ENCODE data around the gene AFDN. TPM values are rescaled to one million over a fixed set of nuclear protein-coding genes. Genes with fewer than 3 reads are reported as not detected.

The AFDN gene
- total and polyA plus RNA-seq, 2 of the 8 experiments (the other 6 are each of a cell fraction or from before 2014, with no cell fraction given): 53.4 to 192 TPM

GRCh38 chr6:167779993-167780655, 46.6 kb upstream of the AFDN start:
- H3K79me1 ChIP-seq (ENCODE audit: low read depth, low read length): no peaks in the 10 kb centered on the region
- H3K27me3 ChIP-seq (replicated peaks in 1 of 4; ENCODE audit: control insufficient read depth in 3 of 4, extremely low read depth in 1 of 4, insufficient read depth in 3 of 4, low read length in 3 of 4): no peaks in the 10 kb centered on the region
- H4K5ac ChIP-seq (ENCODE audit: insufficient read length, low read depth, low read length): no peak overlapping the region
- no peaks in the 10 kb centered on the region for H3K23me2 ChIP-seq (ENCODE audit: low read depth, low read length)
- no peak overlapping the region for H3K23ac ChIP-seq (ENCODE audit: insufficient read length)
- H2AK5ac ChIP-seq (ENCODE audit: low read depth, low read length): no peak overlapping the region
- H3K9ac ChIP-seq (replicated peaks in 1 of 4; ENCODE audit: extremely low read depth in 1 of 4, low read depth in 3 of 4, low read length in 3 of 4): no peak overlapping the region
- H3K18ac ChIP-seq (ENCODE audit: extremely low read depth, low read length): no peak overlapping the region
- no peak overlapping the region for H2BK5ac ChIP-seq (ENCODE audit: low read depth, low read length)
- H2BK12ac ChIP-seq (ENCODE audit: low read depth, low read length): no peak overlapping the region
- H3K14ac ChIP-seq (ENCODE audit: insufficient read length): no peak overlapping the region
- H2AFZ ChIP-seq (ENCODE audit: low read length): no peak overlapping the region
- no peak overlapping the region for H3K27ac ChIP-seq (ENCODE audit: low read depth, low read length)
- H4K20me1 ChIP-seq (replicated peaks in 1 of 2; ENCODE audit: control insufficient read depth in 1 of 2, insufficient read depth in 2 of 2, low read length in 2 of 2): no peaks in the 10 kb centered on the region
- no peak overlapping the region for H2BK15ac ChIP-seq (ENCODE audit: low read length)
- H2BK20ac ChIP-seq (ENCODE audit: low read length): no peak overlapping the region
- DNase-seq (ENCODE audit: low read depth in 1 of 2, low spot score in 2 of 2): no peak
- WGBS, 2 experiments (ENCODE audit: extremely low coverage in 1 of 2, insufficient coverage in 1 of 2, insufficient read length in 1 of 2, insufficient replicate concordance in 2 of 2, low coverage in 1 of 2, low lambda C conversion rate in 2 of 2, missing lambda C conversion rate in 1 of 2): 85% methylated on average over 15 of the region's 15 CpGs; no CpG with 5 or more reads in 1 of the 2 experiments
- no peaks in the 10 kb centered on the region for H3K4me1 ChIP-seq (replicated peaks in 1 of 4; ENCODE audit: control insufficient read depth in 3 of 4, insufficient read depth in 4 of 4, low read length in 3 of 4)
- H3K56ac ChIP-seq (replicated peaks; ENCODE audit: insufficient read length, low read depth, low read length): no peak overlapping the region
- no peak overlapping the region for H4K91ac ChIP-seq (replicated peaks; ENCODE audit: insufficient read length, low read length)
- no peak overlapping the region for H3K4me3 ChIP-seq (ENCODE audit: extremely low read depth in 1 of 4, insufficient read depth in 2 of 4, low read depth in 3 of 4, low read length in 4 of 4)
- ChIA-PET POLR2A (ENCODE audit: partially characterized antibody) (no interaction called here), CTCF (ENCODE audit: partially characterized antibody) (interaction anchor here (1.2 to 1.3 kb wide), 2 partner anchors 9 to 13 kb away, joined by 3 to 4 read pairs; no protein-coding TSS in a partner anchor)
- no peak for FAIRE-seq
- no peak overlapping the region for H3K4ac ChIP-seq (replicated peaks; ENCODE audit: insufficient read length, low read depth, low read length)
- no peak overlapping the region for H2BK120ac ChIP-seq (replicated peaks; ENCODE audit: low read depth, low read length)
- H4K8ac ChIP-seq (ENCODE audit: extremely low read depth, insufficient read depth, low read length): 0 out of 2 replicates have a peak overlapping the region, but pooled peaks have one; percentile 31
- no peaks in the 10 kb centered on the region for H3K36me3 ChIP-seq (ENCODE audit: control insufficient read depth in 2 of 4, insufficient read depth in 4 of 4, low read length in 3 of 4)
- H3K9me3 ChIP-seq (ENCODE audit: insufficient read depth in 2 of 2, low read depth in 1 of 2, low read length in 1 of 2): no peaks in the 10 kb centered on the region
- H3K79me2 ChIP-seq (ENCODE audit: control insufficient read depth in 1 of 2, insufficient read depth in 2 of 2, low read length in 2 of 2): no peaks in the 10 kb centered on the region
- H3K4me2 ChIP-seq (ENCODE audit: insufficient read depth in 1 of 2, low read depth in 2 of 2, low read length in 2 of 2): no peak overlapping the region
- TF ChIP-seq RBBP5 (IDR thresholded peaks at IDR 0.05; ENCODE audit: borderline replicate concordance, low read depth, low read length) (no peak), POLR2A (IDR thresholded peaks at IDR 0.05; ENCODE audit: control extremely low read depth in 1 of 2, low read depth in 2 of 2, low read length in 2 of 2) (no peak), MAX (IDR thresholded peaks at IDR 0.05) (no peak), KDM5A (IDR thresholded peaks at IDR 0.05; ENCODE audit: low read length) (no peak), EGR1 (IDR thresholded peaks at IDR 0.05; ENCODE audit: borderline replicate concordance, low read depth, low read length) (no peak), JUND (IDR thresholded peaks at IDR 0.05; ENCODE audit: low read length) (no peak), SRF (IDR thresholded peaks at IDR 0.05; ENCODE audit: low read depth, low read length) (no peak), USF2 (IDR thresholded peaks at IDR 0.05; ENCODE audit: low read length) (no peak), JUN (IDR thresholded peaks at IDR 0.05; ENCODE audit: low read depth, low read length) (no peak)
- TF ChIP-seq, protein P1, sequence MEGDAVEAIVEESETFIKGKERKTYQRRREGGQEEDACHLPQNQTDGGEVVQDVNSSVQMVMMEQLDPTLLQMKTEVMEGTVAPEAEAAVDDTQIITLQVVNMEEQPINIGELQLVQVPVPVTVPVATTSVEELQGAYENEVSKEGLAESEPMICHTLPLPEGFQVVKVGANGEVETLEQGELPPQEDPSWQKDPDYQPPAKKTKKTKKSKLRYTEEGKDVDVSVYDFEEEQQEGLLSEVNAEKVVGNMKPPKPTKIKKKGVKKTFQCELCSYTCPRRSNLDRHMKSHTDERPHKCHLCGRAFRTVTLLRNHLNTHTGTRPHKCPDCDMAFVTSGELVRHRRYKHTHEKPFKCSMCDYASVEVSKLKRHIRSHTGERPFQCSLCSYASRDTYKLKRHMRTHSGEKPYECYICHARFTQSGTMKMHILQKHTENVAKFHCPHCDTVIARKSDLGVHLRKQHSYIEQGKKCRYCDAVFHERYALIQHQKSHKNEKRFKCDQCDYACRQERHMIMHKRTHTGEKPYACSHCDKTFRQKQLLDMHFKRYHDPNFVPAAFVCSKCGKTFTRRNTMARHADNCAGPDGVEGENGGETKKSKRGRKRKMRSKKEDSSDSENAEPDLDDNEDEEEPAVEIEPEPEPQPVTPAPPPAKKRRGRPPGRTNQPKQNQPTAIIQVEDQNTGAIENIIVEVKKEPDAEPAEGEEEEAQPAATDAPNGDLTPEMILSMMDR (IDR thresholded peaks at IDR 0.05; ENCODE audit: control extremely low read depth in 1 of 3, insufficient read depth in 1 of 3, low read depth in 1 of 3, low read length in 3 of 3): no peak

Measured in H1 (cell line).